Measurements from ENCODE around the gene ZBTB4.

Gene ZBTB4

GRCh38 chr17:7508846-7509245 lies 29.4 kb upstream of the ZBTB4 start:
- TF ChIP-seq EZH2phosphoT487 (conservative IDR thresholded peaks at IDR 0.05; ENCODE audit: low read length) (no peak), CTCF (IDR thresholded peaks at IDR 0.05; ENCODE audit: insufficient read depth, low read length, poor library complexity, severe bottlenecking) (no peak)
- no peaks in the 10 kb centered on the region for H4K20me1 ChIP-seq (ENCODE audit: low read depth, low read length)
- no peak overlapping the region for H3K4me2 ChIP-seq (ENCODE audit: low read depth, low read length, poor library complexity, severe bottlenecking)
- H2AFZ ChIP-seq (ENCODE audit: low read depth, low read length, severe bottlenecking) = no peak overlapping the region
- H3K36me3 ChIP-seq (ENCODE audit: low read length) = peaks cover 10% of the 10 kb centered on the region; the same call in 1 of the 2 replicates
- H3K4me3 ChIP-seq (ENCODE audit: insufficient read depth, low read length, poor library complexity, severe bottlenecking) = no peak overlapping the region
- H3K27ac ChIP-seq (ENCODE audit: low read depth, low read length) = no peak overlapping the region
- H3K79me2 ChIP-seq (ENCODE audit: insufficient read depth, low read length) = no peaks in the 10 kb centered on the region
- no peaks in the 10 kb centered on the region for H3K27me3 ChIP-seq (ENCODE audit: low read length)
- H3K9ac ChIP-seq (ENCODE audit: low read length) = no peak overlapping the region
- H3K9me3 ChIP-seq (ENCODE audit: insufficient read depth, low read length) = no peaks in the 10 kb centered on the region
- no peaks in the 10 kb centered on the region for H3K9me2 ChIP-seq (replicated peaks; ENCODE audit: insufficient read depth, low read length)
- H3F3A ChIP-seq (ENCODE audit: insufficient read depth) = 0 out of 2 replicates have a peak, but pooled peaks cover 5% of the 10 kb centered on the region

- Histone ChIP-seq H3K79me2 (ENCODE audit: insufficient read depth, low read length) (no peaks in the 10 kb centered on the region), H3K9me3 (ENCODE audit: insufficient read depth, low read length) (no peaks in the 10 kb centered on the region), H3K9me2 (replicated peaks; ENCODE audit: insufficient read depth, low read length) (no peaks in the 10 kb centered on the region), H3K9ac (ENCODE audit: low read length) (no peak overlapping the region), H3F3A (ENCODE audit: insufficient read depth) (0 out of 2 replicates have a peak, but pooled peaks cover 5% of the 10 kb centered on the region), H2AFZ (ENCODE audit: low read depth, low read length, severe bottlenecking) (no peak overlapping the region), H4K20me1 (ENCODE audit: low read depth, low read length) (no peaks in the 10 kb centered on the region), H3K4me3 (ENCODE audit: insufficient read depth, low read length, poor library complexity, severe bottlenecking) (no peak overlapping the region), H3K27ac (ENCODE audit: low read depth, low read length) (no peak overlapping the region), H3K27me3 (ENCODE audit: low read length) (no peaks in the 10 kb centered on the region), H3K4me2 (ENCODE audit: low read depth, low read length, poor library complexity, severe bottlenecking) (no peak overlapping the region), H3K36me3 (ENCODE audit: low read length) (peaks cover 13% of the 10 kb centered on the region; the same call in 1 of the 2 replicates)
- no peak for TF ChIP-seq EZH2phosphoT487 (conservative IDR thresholded peaks at IDR 0.05; ENCODE audit: low read length)
- no peak for TF ChIP-seq CTCF (IDR thresholded peaks at IDR 0.05; ENCODE audit: insufficient read depth, low read length, poor library complexity, severe bottlenecking)
Measured at GRCh38 chr17:7508145-7508544, 28.7 kb upstream of the ZBTB4 start.

- H2AFZ ChIP-seq (ENCODE audit: low read depth, low read length, severe bottlenecking) = no peak overlapping the region
- no peak overlapping the region for H3K4me3 ChIP-seq (ENCODE audit: insufficient read depth, low read length, poor library complexity, severe bottlenecking)
- H3K79me2 ChIP-seq (ENCODE audit: insufficient read depth, low read length) = no peaks in the 10 kb centered on the region
- H3K27me3 ChIP-seq (ENCODE audit: low read length) = no peaks in the 10 kb centered on the region
- H3F3A ChIP-seq (ENCODE audit: insufficient read depth) = 0 out of 2 replicates have a peak, but pooled peaks cover 5% of the 10 kb centered on the region
- H3K4me2 ChIP-seq (ENCODE audit: low read depth, low read length, poor library complexity, severe bottlenecking) = no peak overlapping the region
- no peaks in the 10 kb centered on the region for H4K20me1 ChIP-seq (ENCODE audit: low read depth, low read length)
- H3K9me2 ChIP-seq (replicated peaks; ENCODE audit: insufficient read depth, low read length) = no peaks in the 10 kb centered on the region
- TF ChIP-seq EZH2phosphoT487 (conservative IDR thresholded peaks at IDR 0.05; ENCODE audit: low read length) (no peak), CTCF (IDR thresholded peaks at IDR 0.05; ENCODE audit: insufficient read depth, low read length, poor library complexity, severe bottlenecking) (no peak)
- H3K9me3 ChIP-seq (ENCODE audit: insufficient read depth, low read length) = no peaks in the 10 kb centered on the region
- peaks cover 16% of the 10 kb centered on the region for H3K36me3 ChIP-seq (ENCODE audit: low read length)
- H3K27ac ChIP-seq (ENCODE audit: low read depth, low read length) = no peak overlapping the region
- no peak overlapping the region for H3K9ac ChIP-seq (ENCODE audit: low read length)
Measured at GRCh38 chr17:7503521-7503920, 24.1 kb upstream of the ZBTB4 start.

Data from SU-DHL-6 (cell line).